Left hindlimb (tissue), 1 donor: Measurements from ENCODE around the gene SOCS6.
"Not testable (repeated sequence)": the region's sequence is repeated elsewhere in the genome, so short reads cannot be mapped to it uniquely, and the experiment has no call there.

Experiments
- DNase-seq: peaks from one replicate; pipeline ENCODE4 v3.0.0-alpha.2; 2018

SOCS6 gene

DNA sequence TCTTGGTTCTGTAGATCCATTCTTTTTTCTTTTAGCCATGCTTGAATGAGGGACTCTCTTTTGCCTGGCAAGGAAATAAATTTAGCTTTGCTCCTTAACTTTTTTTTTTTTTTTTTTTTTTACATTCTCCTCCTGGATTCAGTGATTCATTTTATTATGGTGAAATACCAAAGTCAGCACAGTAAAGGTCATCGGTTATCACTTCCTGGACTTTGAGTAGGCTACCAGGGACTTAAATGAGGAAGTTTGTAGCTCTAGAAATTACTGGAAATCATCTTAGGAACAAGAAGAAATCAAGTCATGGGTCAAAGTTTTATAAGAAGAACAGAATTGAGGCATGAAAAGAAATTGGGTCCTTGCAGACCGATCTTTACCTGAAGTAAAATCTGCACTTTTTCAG, 75.0 kb downstream of the SOCS6 start:
- no peak for DNase-seq

DNA sequence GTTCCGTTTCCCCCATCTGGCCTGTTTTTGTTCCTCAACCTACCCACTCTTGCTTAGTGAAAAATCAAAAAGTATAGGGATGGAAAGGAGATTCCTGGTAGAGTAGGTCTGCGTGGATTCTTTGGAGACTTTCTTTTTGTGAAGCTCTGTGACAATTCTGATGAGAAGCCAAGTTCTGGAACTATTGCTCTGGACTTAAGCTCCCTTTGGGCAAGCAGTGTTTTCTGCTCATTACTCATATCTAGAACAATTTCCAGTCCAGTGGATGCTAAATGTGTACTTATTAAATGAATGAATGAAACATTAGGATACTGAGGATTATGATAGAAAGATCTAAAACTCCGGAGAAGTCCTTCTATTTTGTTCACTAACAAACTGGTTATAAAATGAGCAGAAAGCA, 76.5 kb downstream of the SOCS6 start:
- no peak for DNase-seq

DNA sequence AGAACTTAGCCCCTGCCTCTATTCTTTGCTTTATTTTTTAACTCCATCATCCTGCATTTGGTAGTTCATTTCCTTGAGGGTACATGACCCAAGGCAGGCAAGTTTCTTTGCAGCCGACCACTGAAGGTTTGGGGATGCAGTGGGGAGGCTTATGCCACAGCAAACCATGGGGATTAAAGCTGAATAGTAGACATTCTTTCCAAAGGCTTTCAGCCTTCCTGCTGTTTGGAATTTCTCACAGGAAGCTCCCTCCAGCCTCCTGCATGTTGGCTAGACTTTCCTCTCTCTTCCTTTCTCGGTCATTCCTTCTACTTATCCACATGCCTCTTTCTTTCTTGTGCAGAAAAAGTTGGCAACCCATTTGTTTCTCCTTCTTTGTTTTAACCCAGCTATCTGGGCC, 77.3 kb downstream of the SOCS6 start:
- DNase-seq = no peak

DNA sequence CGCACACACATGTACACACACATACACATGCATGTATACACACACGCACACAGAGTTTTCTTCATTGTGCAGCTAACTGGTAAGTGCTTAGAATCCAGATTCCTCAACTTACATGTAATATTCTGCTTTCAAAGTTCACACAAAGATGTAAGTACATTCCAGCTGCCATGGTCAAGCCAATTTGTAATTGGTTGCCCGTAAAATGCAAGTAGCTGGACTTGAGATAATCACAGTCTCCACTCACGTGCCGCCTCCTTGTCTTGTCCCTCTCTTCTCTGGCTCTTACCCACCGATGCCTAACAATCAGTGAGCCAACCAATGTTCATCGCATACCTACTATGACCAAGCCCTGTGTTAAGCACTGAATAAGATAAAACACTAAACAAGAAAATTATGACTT, 77.8 kb downstream of the SOCS6 start:
- no peak for DNase-seq

DNA sequence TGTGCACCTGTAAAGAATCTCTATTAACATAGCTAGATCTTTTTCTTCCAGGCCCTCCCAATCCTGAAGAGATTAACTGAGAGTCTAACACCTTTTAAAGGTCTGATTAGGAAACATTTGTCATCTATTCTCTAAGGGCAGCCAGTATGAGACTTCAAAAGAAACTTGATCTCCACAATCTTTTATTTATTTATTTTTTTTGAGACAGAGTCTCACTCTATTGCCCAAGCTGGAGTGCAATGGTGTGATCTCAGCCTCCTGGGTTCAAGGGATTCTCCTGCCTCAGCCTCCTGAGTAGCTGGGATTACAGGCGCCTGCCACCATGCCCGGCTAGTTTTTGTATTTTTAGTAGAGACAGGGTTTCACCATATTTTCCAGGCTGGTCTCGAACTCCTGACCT, 78.5 kb downstream of the SOCS6 start:
- not testable (repeated sequence) for DNase-seq

DNA sequence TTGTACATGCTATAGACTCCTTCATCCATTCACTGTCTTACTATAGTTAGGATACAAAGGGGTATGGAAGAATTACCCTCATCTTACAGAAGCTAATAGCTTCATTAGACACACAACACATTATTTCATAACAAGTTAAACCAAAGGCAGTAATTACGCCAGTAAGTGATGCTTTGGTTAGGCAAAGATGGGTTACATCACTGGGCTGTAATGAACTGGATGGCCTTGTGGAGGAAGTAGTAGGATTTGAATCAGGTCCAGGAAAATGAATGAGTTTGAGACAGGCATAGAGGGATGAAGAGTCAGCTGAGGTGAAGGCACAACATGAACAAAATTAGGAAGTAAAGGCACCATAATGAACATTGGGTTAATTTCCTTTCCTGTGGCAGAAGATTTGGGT, 80.1 kb downstream of the SOCS6 start:
- no peak for DNase-seq

DNA sequence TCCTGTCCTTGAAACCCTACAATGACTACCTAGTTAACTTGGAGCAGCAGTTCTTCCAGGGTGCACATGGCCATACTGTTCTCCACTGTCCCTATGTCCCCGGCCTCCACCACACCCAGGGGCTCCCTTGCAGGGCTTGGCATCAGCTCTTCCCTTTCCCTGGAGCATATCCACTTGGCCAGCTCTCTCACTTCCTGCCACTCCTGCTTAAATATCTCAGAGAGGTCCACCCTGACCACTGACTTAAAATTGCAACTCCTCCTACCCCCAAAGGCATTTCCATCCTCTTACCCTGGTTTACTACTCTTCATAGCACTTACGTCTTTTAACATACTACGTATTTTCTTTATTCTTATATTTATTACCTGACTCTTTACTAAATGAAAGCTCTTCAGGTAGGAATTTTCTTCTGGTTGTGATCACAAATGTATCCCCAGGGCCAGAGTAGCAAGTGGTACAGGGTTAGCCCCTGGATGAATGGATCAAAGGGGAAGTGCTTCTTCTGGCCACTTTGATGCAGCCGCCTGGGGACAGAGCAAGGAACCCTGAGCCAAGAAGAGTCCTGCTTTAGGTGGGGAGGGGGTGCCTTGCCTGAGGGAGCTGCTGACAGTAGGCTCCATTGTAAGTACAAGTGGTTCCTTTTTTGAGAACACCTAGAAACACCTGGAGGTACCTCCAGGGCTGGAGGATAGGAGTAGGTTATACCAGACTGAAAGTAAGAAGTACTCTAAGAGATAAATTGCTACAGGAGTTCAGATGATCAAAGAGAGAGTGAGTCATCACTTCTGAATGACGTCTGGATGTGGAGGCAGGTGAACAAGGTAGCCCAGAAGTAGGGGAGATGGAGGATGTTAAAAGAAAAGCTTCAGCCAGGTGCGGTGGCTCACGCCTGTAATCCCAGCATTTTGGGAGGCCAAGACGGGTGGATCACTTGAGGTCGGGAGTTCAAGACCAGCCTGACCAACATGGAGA, 82.2 kb downstream of the SOCS6 start:
- DNase-seq = no peak

DNA sequence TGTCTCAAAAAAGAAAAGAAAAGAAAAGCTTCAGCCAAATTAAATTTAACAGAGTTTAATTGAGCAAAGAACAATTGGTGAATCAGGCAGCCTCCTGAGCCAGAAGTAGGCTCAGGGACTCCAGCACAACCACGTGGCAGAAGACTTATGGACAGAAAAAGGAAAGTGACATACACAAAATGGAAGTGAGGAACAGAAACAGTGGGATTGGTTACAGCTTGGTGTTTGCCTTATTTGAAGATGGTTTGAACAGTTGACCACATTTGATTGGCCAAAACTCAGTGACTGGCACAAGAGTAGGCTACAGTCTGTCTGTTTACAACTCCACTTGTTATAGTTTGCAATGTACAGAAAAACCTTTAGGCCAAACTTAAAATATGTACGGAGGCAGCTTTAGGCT, 83.1 kb downstream of the SOCS6 start:
- DNase-seq = no peak

DNA sequence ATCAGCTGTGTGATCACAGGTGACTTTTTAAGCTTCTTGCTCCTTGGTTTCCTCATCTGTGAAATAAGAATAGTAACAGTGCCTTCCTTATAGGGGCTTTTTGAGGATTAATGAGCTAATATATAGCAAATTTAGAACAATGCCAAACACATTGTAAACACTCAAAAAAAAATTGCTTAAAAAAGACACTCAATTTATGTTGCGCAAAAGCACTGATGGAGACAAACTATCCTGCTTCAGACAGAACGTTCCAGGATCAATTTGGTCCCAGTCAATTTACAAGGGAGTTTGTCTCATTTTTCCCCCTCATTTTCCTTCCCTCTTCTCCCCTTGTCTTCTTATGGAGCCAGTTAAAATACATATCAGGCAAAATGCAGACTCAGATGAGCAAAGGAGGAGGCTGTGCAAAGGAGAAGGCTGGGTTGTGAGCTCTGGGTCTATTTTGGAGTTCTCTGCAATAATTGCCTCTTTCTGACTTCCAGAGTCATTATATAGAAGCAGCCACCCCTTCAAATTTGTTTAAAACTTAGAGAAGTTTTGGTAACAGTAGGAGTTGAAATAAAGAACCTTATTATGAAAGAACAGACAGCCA, 83.7 kb downstream of the SOCS6 start:
- no peak for DNase-seq

DNA sequence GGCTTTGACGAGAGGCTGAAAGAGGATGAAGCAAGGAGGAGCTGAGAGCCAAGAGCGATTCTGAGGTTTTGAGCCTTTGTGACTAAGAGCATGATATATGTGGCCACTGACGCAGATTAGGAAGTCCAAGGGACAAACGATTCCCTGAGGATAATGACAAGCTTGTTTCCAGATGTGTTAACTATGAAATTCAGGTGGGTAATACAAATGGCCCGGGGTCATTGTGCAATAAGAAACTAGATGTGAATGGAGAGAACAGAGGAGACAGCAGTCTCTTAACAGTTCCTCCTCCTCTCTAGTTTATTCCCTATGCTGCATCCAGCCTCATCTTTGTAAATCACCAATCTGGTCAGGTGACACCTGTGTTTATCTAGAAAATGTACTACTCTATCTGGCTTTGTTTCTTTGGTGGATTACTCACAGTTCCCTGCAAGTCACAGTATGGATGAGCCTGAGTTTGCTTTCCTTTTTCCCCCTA, 84.2 kb downstream of the SOCS6 start:
- no peak for DNase-seq

DNA sequence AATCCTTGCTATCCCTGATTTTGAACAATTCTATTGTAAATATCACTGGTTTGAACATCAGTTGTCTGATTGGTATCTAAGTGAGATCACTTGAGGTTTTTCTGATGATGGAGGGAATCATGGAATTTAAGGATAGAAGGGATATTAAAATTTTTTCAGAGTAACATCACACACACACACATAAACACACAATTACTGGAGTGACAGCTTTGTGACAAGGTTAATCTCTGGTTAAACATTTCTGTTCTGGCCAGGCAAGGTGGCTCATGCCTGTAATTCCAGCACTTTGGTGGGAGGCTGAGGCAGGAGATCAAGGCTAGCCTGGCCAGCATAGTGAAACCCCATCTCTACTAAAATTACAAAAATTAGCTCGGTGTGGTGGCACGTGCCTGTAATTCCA, 85.3 kb downstream of the SOCS6 start:
- DNase-seq = no peak

DNA sequence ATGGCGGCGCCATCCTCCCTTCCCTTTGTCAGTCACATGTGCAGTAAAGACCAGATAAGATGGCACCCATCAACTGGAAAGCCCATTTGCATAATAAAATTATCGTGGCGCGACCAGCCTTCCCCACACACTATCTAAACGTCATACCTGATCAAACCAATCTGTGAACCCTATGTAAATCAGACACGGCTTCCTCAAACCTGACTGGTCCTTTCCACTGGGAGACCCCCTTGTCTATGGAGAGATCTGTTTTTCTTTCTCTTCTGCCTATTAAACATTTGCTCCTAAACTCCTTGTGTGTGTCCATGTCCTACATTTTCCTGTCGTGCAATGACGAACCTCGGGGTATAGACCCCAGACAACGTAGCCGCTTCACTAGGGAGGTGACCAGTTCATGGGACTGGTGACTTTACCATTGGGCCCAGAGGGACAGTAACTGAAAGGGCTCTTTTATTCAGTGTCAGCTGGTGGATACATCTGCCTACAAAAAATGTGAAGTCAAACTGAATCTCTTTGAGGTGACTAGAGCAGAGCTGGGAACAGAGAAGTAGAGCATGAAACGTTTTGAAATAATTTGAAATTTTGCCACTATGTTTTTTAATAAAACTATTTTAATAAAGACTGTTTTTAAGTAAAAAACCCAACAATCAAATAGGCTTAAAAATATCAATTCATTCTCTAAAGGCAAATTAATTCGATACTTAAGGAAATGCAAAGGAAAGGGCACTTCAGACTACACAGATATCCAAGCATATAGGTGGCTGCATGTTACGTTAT, 87.5 kb downstream of the SOCS6 start:
- no peak for DNase-seq

DNA sequence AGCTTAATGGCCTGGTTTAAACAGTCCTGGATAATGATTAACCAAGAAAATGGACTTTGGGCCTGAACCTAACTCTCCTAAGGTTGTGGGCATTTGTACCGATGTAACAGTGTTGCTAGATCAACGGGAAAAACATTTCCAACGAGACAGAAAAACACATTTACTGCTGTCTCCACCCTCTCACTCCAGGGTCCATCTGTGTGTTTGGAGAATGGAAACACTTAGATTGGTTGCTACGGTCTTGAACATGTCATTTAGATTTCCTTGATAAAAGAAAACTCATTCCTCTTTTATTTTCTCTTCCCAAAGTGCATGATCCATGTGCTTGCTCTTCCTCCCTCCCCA, 88.0 kb downstream of the SOCS6 start:
- no peak for DNase-seq

DNA sequence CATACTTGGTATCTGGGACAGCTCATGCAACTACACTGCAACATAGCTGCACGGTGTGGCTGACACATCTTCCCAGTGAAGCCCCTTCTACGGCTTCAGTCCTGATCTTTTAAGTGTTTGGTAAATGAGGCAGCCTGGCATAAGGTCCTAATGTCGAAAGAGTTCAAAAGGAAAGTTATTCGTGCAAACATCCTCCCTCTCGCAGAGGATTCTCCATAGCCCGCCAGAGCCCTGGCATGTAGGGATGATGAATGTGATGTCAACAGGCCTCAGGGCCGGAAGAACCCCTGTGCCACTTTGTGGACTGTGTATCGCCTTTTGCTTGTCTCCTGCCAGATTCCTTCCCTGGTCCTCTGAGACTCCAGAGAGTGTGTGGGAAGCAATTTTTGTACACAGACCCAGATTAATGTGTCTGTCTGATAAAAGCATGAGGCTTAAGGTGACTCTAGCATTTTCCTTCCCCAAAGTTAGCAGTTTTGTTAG, 88.5 kb downstream of the SOCS6 start:
- no peak for DNase-seq

DNA sequence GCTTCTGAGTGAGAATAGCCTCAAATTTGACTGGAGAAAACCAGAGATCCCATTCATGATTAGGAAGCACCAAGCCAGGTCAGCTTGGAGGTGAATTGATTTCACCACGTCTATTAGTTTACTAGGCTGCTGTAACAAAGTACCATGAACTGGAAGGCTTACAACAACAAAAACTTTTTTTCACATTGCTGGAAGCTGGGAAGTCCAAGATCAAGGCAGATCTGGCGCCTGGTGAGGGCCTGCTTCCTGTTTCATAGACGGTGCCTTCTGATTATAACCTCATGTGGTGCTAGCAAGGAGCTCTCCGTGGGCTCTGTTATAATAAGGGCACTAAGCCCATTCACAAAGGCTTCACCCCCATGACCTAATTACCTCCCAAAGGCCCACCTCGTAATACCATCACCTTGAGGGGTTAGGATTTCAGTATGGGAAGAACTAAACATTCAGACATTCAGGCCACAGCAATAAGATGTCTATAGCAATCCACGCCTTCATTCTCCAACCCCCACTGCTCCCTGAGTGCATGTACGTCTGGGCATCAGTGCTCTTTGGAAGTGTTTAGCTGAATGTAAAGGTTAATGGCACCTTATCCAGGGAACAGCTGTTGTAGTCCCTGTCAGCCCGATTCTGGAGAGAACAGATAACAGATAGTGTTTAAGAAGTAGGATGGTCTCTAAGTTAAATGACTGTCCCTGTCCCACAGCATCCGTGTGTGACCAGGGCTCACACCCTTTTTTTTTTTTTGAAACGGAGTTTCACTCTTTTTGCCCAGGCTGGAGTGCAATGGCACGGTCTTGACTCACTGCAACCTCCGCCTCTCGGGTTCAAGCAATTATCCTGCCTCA, 89.2 kb downstream of the SOCS6 start:
- no peak for DNase-seq
